K562 (cell line): Measurements from ENCODE around the gene SUMO3. TPM values are rescaled to one million over a fixed set of nuclear protein-coding genes. Genes with fewer than 3 reads are reported as not detected.
A peak's percentile ranks its signal among the peaks of the same experiment; 100 is the strongest.

Experiments used
- AFF4 ChIP-seq: sonication (generic); formaldehyde crosslinking; IDR thresholded peaks from 2 replicates; pipeline ENCODE4 v1.8.0; 2023; ENCODE audit warnings: mild to moderate bottlenecking, missing genetic modification reagents
- ATF7 ChIP-seq: fragments of 450-650 bp; IDR thresholded peaks from 2 replicates; pipeline ENCODE4 v1.7.1; 2014; ENCODE audit warnings: mild to moderate bottlenecking, moderate library complexity
- CXXC5 ChIP-seq: fragments of 250-450 bp; sonication (Bioruptor Pico); IDR thresholded peaks from 2 replicates; pipeline ENCODE4 v1.8.0; 2022; ENCODE audit warnings: inconsistent platforms, mild to moderate bottlenecking, moderate library complexity
- ETS2 ChIP-seq: IDR thresholded peaks from 2 replicates; pipeline ENCODE4 v1.6.1; 2016; ENCODE audit warnings: borderline replicate concordance, missing genetic modification characterization, mild to moderate bottlenecking, moderate library complexity, missing compliant biosample characterization; ENCODE audit not compliant: poor library complexity, severe bottlenecking
- GABPA ChIP-seq: fragments of 200-800 bp; sonication (Bioruptor generic); conservative IDR thresholded peaks from 2 replicates; pipeline ENCODE4 v1.6.1; 2016; ENCODE audit warnings: low read depth, missing genetic modification characterization, missing compliant biosample characterization
- LARP7 ChIP-seq: fragments of 450-650 bp; IDR thresholded peaks from 2 replicates; pipeline ENCODE4 v1.6.1; 2016
- MNT ChIP-seq, 2 experiments: fragments of 450-650 bp; conservative IDR thresholded peaks; 2 replicates each; pipeline ENCODE4 v1.6.1; 2017; ENCODE audit warnings: mild to moderate bottlenecking in 2 of 2, moderate library complexity in 2 of 2
- MTA2 ChIP-seq: fragments of 450-650 bp; IDR thresholded peaks from 2 replicates; pipeline ENCODE4 v1.6.1; 2016; ENCODE audit warnings: low read depth
- NCOA6 ChIP-seq: fragments of 450-650 bp; IDR thresholded peaks from 2 replicates; pipeline ENCODE4 v1.6.1; 2017; ENCODE audit warnings: mild to moderate bottlenecking
- NFATC3 ChIP-seq: fragments of 450-650 bp; IDR thresholded peaks from 2 replicates; pipeline ENCODE4 v1.6.1; 2017; ENCODE audit warnings: mild to moderate bottlenecking
- PHB2 ChIP-seq: fragments of 450-650 bp; IDR thresholded peaks from 2 replicates; pipeline ENCODE4 v1.6.1; 2017; ENCODE audit warnings: low read depth
- PML ChIP-seq: IDR thresholded peaks from 2 replicates; pipeline ENCODE4 v1.6.1; 2012; ENCODE audit warnings: low read length, inconsistent platforms
- POLR2AphosphoS5 ChIP-seq: IDR thresholded peaks from 2 replicates; pipeline ENCODE4 v1.6.1; 2011; ENCODE audit warnings: mild to moderate bottlenecking, low read depth, low read length, moderate library complexity; ENCODE audit not compliant: control insufficient read depth, insufficient read depth
- RAD51 ChIP-seq: fragments of 450-650 bp; IDR thresholded peaks from 2 replicates; pipeline ENCODE4 v1.7.1; 2016; ENCODE audit warnings: low read depth, mild to moderate bottlenecking, borderline replicate concordance
- SLC30A9 ChIP-seq: fragments of 250-450 bp; sonication (Bioruptor Pico); IDR thresholded peaks from 2 replicates; pipeline ENCODE4 v1.8.0; 2022; ENCODE audit warnings: mild to moderate bottlenecking, moderate library complexity
- SNRNP70 ChIP-seq: fragments of 200-400 bp; formaldehyde crosslinking; optimal IDR thresholded peaks from 2 replicates; pipeline ENCODE3; 2017; ENCODE audit warnings: low read depth, low read length
- TRIM24 ChIP-seq, 2 experiments: fragments of 450-650 bp; IDR thresholded peaks; 2 replicates each; pipeline ENCODE4 v1.6.1; 2016
- WHSC1 ChIP-seq: IDR thresholded peaks from one replicate; pipeline ENCODE4 v1.6.1; 2012; ENCODE audit warnings: low read length, control low read depth, inconsistent platforms
- XRCC4 ChIP-seq: IDR thresholded peaks from one replicate; pipeline ENCODE4 v1.6.1; 2011; ENCODE audit not compliant: insufficient read depth, insufficient read length; ENCODE audit errors: extremely low read depth
- ZNF165 ChIP-seq: fragments of 250-450 bp; sonication (Bioruptor Pico); IDR thresholded peaks from 2 replicates; pipeline ENCODE4 v1.4.0; 2020; ENCODE audit warnings: borderline replicate concordance
- ZNF280B ChIP-seq: fragments of 250-450 bp; sonication (Bioruptor Pico); IDR thresholded peaks from 2 replicates; pipeline ENCODE4 v1.5.1; 2021; ENCODE audit warnings: mild to moderate bottlenecking
- ZNF311 ChIP-seq: fragments of 250-450 bp; sonication (Bioruptor Pico); IDR thresholded peaks from 2 replicates; pipeline ENCODE4 v1.4.0; 2020; ENCODE audit warnings: mild to moderate bottlenecking, moderate library complexity
- ZNF561 ChIP-seq: fragments of 450-650 bp; formaldehyde crosslinking; conservative IDR thresholded peaks from 2 replicates; pipeline ENCODE4 v1.4.0; 2020; ENCODE audit warnings: mild to moderate bottlenecking, moderate library complexity
- ZNF766 ChIP-seq: fragments of 200-800 bp; sonication (Bioruptor generic); conservative IDR thresholded peaks from 2 replicates; pipeline ENCODE4 v1.6.1; 2016; ENCODE audit warnings: missing genetic modification characterization, missing compliant biosample characterization
- polyA plus RNA-seq, 8 experiments: library from polyadenylated mRNA; depleted of rRNA in 4 of 8; stranded (reverse) in 5 of 8; unstranded in 3 of 8; fragments of >200 nt; fragmentation: Nextera tagmentation in 2 of 8; fragmentation: Illumina TruSeq in 1 of 8; extraction: Ambion mirVana in 2 of 8; extraction: Trizol in 1 of 8; gene quantifications; 2 replicates each; pipeline versions ENCODE4 v1.2.1 to v1.2.3, GENCODE V29; 2011 to 2014; ENCODE audit warnings: inconsistent platforms in 1 of 8, missing spikeins in 1 of 8
- total RNA-seq, 7 experiments: library from RNA; depleted of rRNA in 6 of 7; stranded (reverse); fragments of >200 nt in 6 of 7; fragmentation: Illumina TruSeq in 2 of 7; extraction: Trizol in 2 of 7; gene quantifications; 2 replicates each; pipeline versions ENCODE4 v1.2.1 to v1.2.3, GENCODE V29; 2011 to 2021; ENCODE audit warnings: low replicate concordance in 1 of 7

SUMO3 gene
- total and polyA plus RNA-seq, 9 of the 15 experiments (the other 6 are each of a cell fraction or from before 2014, with no cell fraction given) = 13.9 to 143 (median 113) TPM

- TF ChIP-seq LARP7 (no peak), SLC30A9 (no peak), MNT (conservative IDR thresholded peaks at IDR 0.05) (peak; percentile 63 to 67; a peak in 3 of 4 replicates), ZNF766 (CRISPR knock-in tag) (0 out of 2 replicates have a peak, but pooled peaks have one; percentile 34), WHSC1 (no peak), XRCC4 (no peak), TRIM24 (IDR thresholded peaks at IDR 0.05) (no peak), CXXC5 (peak; percentile 55), MTA2 (no peak), NCOA6 (no peak), ZNF280B (no peak), NFATC3 (no peak), GABPA (tag) (no peak), ZNF311 (CRISPR knock-in tag) (no peak), RAD51 (no peak), ZNF165 (CRISPR knock-in tag) (0 out of 2 replicates have a peak, but pooled peaks have one; percentile 34), AFF4 (CRISPR knock-in tag) (no peak), PHB2 (no peak), ZNF561 (CRISPR knock-in tag) (no peak), SNRNP70 (no peak), ATF7 (no peak), PML (no peak), POLR2AphosphoS5 (no peak), ETS2 (tag) (no peak)
These were observed 28.8 kb upstream of the SUMO3 start (continued) for GRCh38 chr21:44846485-44847260.
